SU-DHL-6 (cell line): ENCODE results near the gene NLGN1.

Experiments
- H2AFZ ChIP-seq: fragments of 200-600 bp; sonication (generic); 2 replicates; pipeline ENCODE4 v1.6.1; 2014; ENCODE audit warnings: low read depth, mild to moderate bottlenecking, moderate library complexity, mixed read lengths, antibody characterized with exemption, low read length; ENCODE audit not compliant: severe bottlenecking
- H3F3A ChIP-seq: fragments of 200-600 bp; shearing (Covaris generic); 2 replicates; pipeline ENCODE4 v1.6.0; 2016; ENCODE audit warnings: antibody characterized with exemption, mild to moderate bottlenecking; ENCODE audit not compliant: insufficient read depth
- H3K27ac ChIP-seq: fragments of 200-600 bp; sonication (generic); 2 replicates; pipeline ENCODE4 v1.5.1; 2016; ENCODE audit warnings: low read depth, mild to moderate bottlenecking, low read length, moderate library complexity, mixed read lengths
- H3K27me3 ChIP-seq: fragments of 200-600 bp; sonication (generic), shearing (Covaris generic); 2 replicates; pipeline ENCODE4 v1.6.0; 2014; ENCODE audit warnings: mild to moderate bottlenecking, low read length
- H3K36me3 ChIP-seq: fragments of 200-600 bp; sonication (generic); 2 replicates; pipeline ENCODE4 v1.6.1; 2014; ENCODE audit warnings: mild to moderate bottlenecking, low read length, mixed read lengths
- H3K4me2 ChIP-seq: fragments of 300-600, 200-600 bp; shearing (Covaris generic), sonication (generic); 2 replicates; pipeline ENCODE4 v1.6.0; 2014; ENCODE audit warnings: low read length, low read depth, mild to moderate bottlenecking; ENCODE audit not compliant: poor library complexity, severe bottlenecking
- H3K4me3 ChIP-seq: fragments of 200-600 bp; sonication (generic); 2 replicates; pipeline ENCODE4 v1.5.1; 2014; ENCODE audit warnings: antibody characterized with exemption, low read length, mild to moderate bottlenecking, mixed read lengths; ENCODE audit not compliant: insufficient read depth, poor library complexity, severe bottlenecking
- H3K79me2 ChIP-seq: fragments of 200-600 bp; sonication (generic); 2 replicates; pipeline ENCODE4 v1.6.1; 2014; ENCODE audit warnings: mild to moderate bottlenecking, low read length, moderate library complexity; ENCODE audit not compliant: insufficient read depth
- H3K9ac ChIP-seq: fragments of 200-600 bp; sonication (generic); 2 replicates; pipeline ENCODE4 v1.7.0; 2014; ENCODE audit warnings: mild to moderate bottlenecking, low read length
- H3K9me2 ChIP-seq: fragments of 200-600 bp; sonication (generic); replicated peaks from 2 replicates; pipeline ENCODE4 v1.6.1; 2014; ENCODE audit warnings: low read length; ENCODE audit not compliant: insufficient read depth
- H3K9me3 ChIP-seq: fragments of 200-600 bp; sonication (generic); 2 replicates; pipeline ENCODE4 v1.6.1; 2014; ENCODE audit warnings: low read length, mixed read lengths; ENCODE audit not compliant: insufficient read depth
- H4K20me1 ChIP-seq: fragments of 200-600 bp; sonication (generic); 2 replicates; pipeline ENCODE4 v1.6.1; 2014; ENCODE audit warnings: low read depth, mild to moderate bottlenecking, antibody characterized with exemption, low read length, moderate library complexity, mixed read lengths
- EZH2phosphoT487 ChIP-seq: fragments of 200-600 bp; sonication (generic), shearing (Covaris generic); conservative IDR thresholded peaks from 2 replicates; pipeline ENCODE4 v1.6.1; 2018; ENCODE audit warnings: mild to moderate bottlenecking, antibody characterized with exemption, low read length, moderate library complexity, mixed read lengths
- TF ChIP-seq, protein P1 (sequence below): fragments of 200-600 bp; sonication (generic); IDR thresholded peaks from one replicate; pipeline ENCODE4 v1.5.1; 2017; ENCODE audit warnings: antibody characterized with exemption, mild to moderate bottlenecking, low read length, moderate library complexity; ENCODE audit not compliant: insufficient read depth, poor library complexity, severe bottlenecking

NLGN1 gene

DNA sequence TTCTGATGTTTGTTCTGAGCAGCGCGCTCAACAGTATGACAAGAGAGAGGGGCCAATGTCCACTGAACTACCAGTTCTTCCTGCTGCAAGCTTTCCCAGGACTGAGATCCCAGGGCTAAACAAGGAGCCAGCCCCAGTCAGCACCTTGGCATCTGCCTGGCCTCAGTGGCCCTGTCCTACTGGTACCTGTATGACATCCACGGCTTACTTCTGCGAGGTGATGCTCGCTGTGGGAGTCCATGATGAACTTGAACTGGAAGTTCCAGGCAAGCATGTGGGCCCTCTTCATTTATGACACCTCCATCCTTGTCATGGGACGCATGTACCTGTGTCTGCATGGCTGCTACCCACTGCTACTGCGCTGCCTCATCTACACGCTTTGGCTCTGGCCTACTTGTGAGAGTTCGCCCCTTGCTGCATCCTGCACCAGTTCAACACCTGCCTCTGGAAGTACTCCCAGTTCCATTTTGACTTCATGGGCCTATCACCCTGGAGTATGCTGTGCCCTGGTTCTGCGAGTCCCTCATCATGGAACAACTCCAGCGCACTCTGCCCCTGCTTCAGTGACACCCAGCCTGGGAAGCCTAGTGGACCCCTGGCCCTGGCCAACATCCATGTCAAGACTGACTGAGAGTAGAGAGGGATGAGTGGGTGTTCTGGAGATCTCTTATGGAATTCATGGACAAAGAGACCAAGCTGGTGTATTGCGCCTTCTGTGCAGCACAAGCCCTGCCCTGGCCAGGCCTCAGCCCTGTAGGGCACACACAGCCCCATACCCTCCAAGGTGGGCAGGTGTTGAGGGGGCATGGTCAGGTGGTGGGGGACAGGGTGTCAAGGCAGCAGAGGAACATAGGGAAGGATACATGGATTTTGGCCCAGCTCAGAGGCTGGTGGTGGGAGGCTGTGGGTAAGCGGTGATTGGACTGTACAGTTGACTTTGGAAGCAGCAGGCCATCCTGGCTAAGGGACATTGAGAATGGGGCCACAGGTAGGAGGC, 246.8 kb downstream of the NLGN1 start:
- no peaks in the 10 kb centered on the region for H3F3A ChIP-seq
- H4K20me1 ChIP-seq = no peaks in the 10 kb centered on the region
- H3K36me3 ChIP-seq = no peaks in the 10 kb centered on the region
- H3K9me3 ChIP-seq = no peaks in the 10 kb centered on the region
- H3K9me2 ChIP-seq = no peaks in the 10 kb centered on the region
- H3K27ac ChIP-seq = no peak overlapping the region
- no peaks in the 10 kb centered on the region for H3K27me3 ChIP-seq
- H3K79me2 ChIP-seq = no peaks in the 10 kb centered on the region
- TF ChIP-seq EZH2phosphoT487 = no peak
- TF ChIP-seq, protein P1, sequence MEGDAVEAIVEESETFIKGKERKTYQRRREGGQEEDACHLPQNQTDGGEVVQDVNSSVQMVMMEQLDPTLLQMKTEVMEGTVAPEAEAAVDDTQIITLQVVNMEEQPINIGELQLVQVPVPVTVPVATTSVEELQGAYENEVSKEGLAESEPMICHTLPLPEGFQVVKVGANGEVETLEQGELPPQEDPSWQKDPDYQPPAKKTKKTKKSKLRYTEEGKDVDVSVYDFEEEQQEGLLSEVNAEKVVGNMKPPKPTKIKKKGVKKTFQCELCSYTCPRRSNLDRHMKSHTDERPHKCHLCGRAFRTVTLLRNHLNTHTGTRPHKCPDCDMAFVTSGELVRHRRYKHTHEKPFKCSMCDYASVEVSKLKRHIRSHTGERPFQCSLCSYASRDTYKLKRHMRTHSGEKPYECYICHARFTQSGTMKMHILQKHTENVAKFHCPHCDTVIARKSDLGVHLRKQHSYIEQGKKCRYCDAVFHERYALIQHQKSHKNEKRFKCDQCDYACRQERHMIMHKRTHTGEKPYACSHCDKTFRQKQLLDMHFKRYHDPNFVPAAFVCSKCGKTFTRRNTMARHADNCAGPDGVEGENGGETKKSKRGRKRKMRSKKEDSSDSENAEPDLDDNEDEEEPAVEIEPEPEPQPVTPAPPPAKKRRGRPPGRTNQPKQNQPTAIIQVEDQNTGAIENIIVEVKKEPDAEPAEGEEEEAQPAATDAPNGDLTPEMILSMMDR = no peak
- H2AFZ ChIP-seq = no peak overlapping the region
- H3K9ac ChIP-seq = no peak overlapping the region
- H3K4me2 ChIP-seq = no peak overlapping the region
- no peak overlapping the region for H3K4me3 ChIP-seq

DNA sequence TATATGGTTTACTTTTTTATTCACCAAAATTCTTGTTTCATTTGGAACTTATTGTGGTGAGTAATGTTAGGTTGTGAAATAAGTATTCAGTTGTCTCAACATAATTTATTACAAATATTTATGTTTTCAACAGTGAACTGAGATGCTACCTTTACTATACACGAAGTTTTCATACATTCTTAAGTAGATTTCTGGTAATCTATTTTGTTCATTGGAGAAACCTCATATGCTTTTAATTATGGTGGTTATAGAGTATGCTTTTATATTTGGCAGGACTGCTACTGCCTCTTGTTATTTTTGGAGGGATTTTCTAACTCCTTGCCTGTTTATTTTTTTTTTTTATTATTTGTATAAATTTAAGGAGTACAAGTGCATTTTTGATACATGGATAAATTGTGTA, 253.1 kb downstream of the NLGN1 start:
- H3K27ac ChIP-seq = no peak overlapping the region

DNA sequence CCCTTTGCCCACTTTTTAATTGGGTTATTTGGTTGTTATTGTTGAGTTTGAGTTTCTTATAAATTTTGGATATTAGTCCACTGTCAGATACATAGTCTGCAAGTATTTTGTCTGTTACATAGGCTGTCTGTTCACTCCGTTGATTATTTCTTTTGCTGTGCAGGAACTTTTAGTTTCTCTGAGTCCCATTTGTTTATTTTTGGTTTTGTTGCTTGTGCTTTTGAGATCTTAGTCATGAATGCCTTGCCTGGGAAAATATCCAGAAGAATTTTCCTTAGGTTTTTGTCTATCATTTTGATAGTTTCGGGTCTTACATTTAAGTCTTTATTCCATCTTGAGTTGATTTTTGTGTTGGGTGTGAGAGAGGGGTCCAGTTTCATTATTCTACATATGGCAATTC, 254.5 kb downstream of the NLGN1 start:
- H3K4me2 ChIP-seq = no peak overlapping the region
- H3K27ac ChIP-seq = no peak overlapping the region
- H4K20me1 ChIP-seq = no peaks in the 10 kb centered on the region
- H3F3A ChIP-seq = no peaks in the 10 kb centered on the region
- no peaks in the 10 kb centered on the region for H3K36me3 ChIP-seq
- no peak overlapping the region for H2AFZ ChIP-seq
- no peaks in the 10 kb centered on the region for H3K9me3 ChIP-seq
- H3K4me3 ChIP-seq = no peak overlapping the region
- H3K9ac ChIP-seq = no peak overlapping the region
- H3K79me2 ChIP-seq = no peaks in the 10 kb centered on the region
- H3K27me3 ChIP-seq = no peaks in the 10 kb centered on the region
- no peak for TF ChIP-seq EZH2phosphoT487
- TF ChIP-seq, protein P1 = no peak
- no peaks in the 10 kb centered on the region for H3K9me2 ChIP-seq

More for the DNA sequence above, 253.1 kb downstream of the NLGN1 start:
- no peaks in the 10 kb centered on the region for H3K9me2 ChIP-seq
- no peaks in the 10 kb centered on the region for H3K27me3 ChIP-seq
- H3K4me3 ChIP-seq = no peak overlapping the region
- no peaks in the 10 kb centered on the region for H3K9me3 ChIP-seq
- no peaks in the 10 kb centered on the region for H3K36me3 ChIP-seq
- no peaks in the 10 kb centered on the region for H3F3A ChIP-seq
- H2AFZ ChIP-seq = no peak overlapping the region
- TF ChIP-seq, protein P1 = no peak
- no peak for TF ChIP-seq EZH2phosphoT487
- H3K9ac ChIP-seq = no peak overlapping the region
- no peak overlapping the region for H3K4me2 ChIP-seq
- H3K79me2 ChIP-seq = no peaks in the 10 kb centered on the region
- no peaks in the 10 kb centered on the region for H4K20me1 ChIP-seq
